ENCODE data around the gene TBCK. TPM values are rescaled to one million over a fixed set of nuclear protein-coding genes. Genes with fewer than 3 reads are reported as not detected.

TBCK gene
- total RNA-seq, 1 donor from 2014 or later = 35.7 TPM

DNA sequence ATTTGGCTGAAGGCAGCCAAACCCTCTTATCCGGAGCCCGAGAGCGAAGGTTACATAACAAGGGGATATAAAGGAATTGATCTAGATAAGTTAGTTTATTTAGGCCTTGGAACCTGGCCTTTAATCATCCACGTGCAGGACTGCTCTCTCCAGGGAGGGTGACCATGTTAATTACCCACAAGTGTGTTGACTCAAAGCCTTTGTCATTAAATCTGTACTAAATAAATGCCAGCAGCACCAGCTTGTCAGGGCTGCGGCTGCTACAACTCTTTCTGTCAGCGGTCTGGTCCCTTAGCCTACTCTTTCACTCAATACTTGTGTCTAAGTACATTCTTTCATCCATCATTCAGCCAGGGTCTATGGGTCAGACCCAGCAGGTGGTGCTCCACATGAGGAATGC is 206.1 kb downstream of the TBCK start:
- Histone ChIP-seq H3K36me3 (peaks cover 14 to 78% of the 10 kb centered on the region in 2 donors), H3K27ac (no peak overlapping the region), H3K4me1 (no peaks in the 10 kb centered on the region), H3K4me3 (no peak overlapping the region), H3K27me3 (no peaks in the 10 kb centered on the region), H3K9me3 (peaks cover 6 to 36% of the 10 kb centered on the region in 2 donors)
- DNase-seq (ENCODE audit: low spot score in 2 of 2) = no peak
- intact Hi-C loops (cut with DNase I) = no loop called here
- no peak for TF ChIP-seq CTCF (IDR thresholded peaks at IDR 0.05)

DNA sequence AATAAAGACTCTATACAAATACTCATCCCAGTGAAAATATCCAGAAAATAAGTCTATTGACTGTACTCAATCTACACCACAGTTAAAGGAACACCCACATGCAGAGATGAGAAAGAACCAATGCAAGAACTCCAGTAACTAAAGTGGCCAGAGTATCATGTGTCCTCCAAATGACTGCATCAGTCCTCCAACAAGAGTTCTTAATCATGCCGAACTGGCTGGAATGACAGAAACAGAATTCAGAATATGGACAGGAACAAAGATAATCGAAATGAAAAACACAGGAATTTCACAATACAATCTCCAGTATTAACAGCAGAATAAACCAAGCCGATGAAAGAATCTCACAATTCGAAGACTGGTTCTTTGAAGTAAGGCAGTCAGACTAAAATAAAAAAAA is 210.3 kb downstream of the TBCK start:
- no peak for TF ChIP-seq CTCF (IDR thresholded peaks at IDR 0.05)
- no peak for DNase-seq (ENCODE audit: low spot score in 2 of 2)
- Histone ChIP-seq H3K4me1 (no peaks in the 10 kb centered on the region), H3K27ac (no peak overlapping the region), H3K27me3 (no peaks in the 10 kb centered on the region), H3K9me3 (peaks cover 6 to 22% of the 10 kb centered on the region in 2 donors), H3K36me3 (peaks cover 11 to 47% of the 10 kb centered on the region in 2 donors), H3K4me3 (no peak overlapping the region)
- intact Hi-C loops (cut with DNase I) = no loop called here

DNA sequence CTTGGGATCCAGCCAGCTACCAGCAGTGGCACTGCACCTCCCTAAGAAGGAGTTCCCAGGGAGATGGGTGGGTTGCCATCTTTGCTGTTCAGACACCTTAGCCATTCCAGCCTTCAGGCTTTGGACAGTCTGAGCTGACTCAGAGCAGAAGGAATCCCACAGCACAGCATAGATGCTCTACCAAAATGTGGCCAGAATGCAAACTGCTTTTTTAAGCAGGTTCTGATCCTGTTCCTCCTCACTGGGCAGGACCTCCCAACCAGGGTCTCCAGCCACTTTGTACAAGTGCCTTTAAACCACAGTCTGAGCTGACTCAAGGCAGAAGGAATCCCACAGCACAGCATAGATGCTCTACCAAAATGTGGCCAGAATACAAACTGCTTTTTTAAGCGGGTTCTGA is 211.7 kb downstream of the TBCK start:
- H3K9me3 ChIP-seq = peaks cover 0 to 7% of the 10 kb centered on the region in 2 donors

GRCh38 chr4:106096454-106096853 is 219.6 kb downstream of the TBCK start:
- no peak for TF ChIP-seq CTCF (IDR thresholded peaks at IDR 0.05)
- intact Hi-C loops (cut with DNase I) = no loop called here
- H3K9me3 ChIP-seq = peaks cover 0 to 2% of the 10 kb centered on the region in 2 donors
- no peak overlapping the region for H3K4me3 ChIP-seq
- H3K36me3 ChIP-seq = peaks cover 18 to 19% of the 10 kb centered on the region in 2 donors
- no peaks in the 10 kb centered on the region for H3K27me3 ChIP-seq
- H3K27ac ChIP-seq = no peak overlapping the region
- no peak for DNase-seq (ENCODE audit: low spot score in 2 of 2)
- H3K4me1 ChIP-seq = no peaks in the 10 kb centered on the region

More for the DNA sequence above, 211.7 kb downstream of the TBCK start:
- Histone ChIP-seq H3K4me3 (no peak overlapping the region), H3K36me3 (peaks cover 11 to 33% of the 10 kb centered on the region in 2 donors), H3K27me3 (no peaks in the 10 kb centered on the region), H3K4me1 (no peaks in the 10 kb centered on the region), H3K27ac (no peak overlapping the region)
- TF ChIP-seq CTCF (IDR thresholded peaks at IDR 0.05) = no peak
- DNase-seq (ENCODE audit: low spot score in 2 of 2) = no peak
- intact Hi-C loops (cut with DNase I) = no loop called here

GRCh38 chr4:106095408-106095807 is 220.6 kb downstream of the TBCK start:
- peaks cover 28 to 29% of the 10 kb centered on the region in 2 donors for H3K36me3 ChIP-seq
- intact Hi-C loops (cut with DNase I) = no loop called here
- TF ChIP-seq CTCF (IDR thresholded peaks at IDR 0.05) = no peak

More at GRCh38 chr4:106095408-106095807, 220.6 kb downstream of the TBCK start:
- Histone ChIP-seq H3K27ac (no peak overlapping the region), H3K27me3 (no peaks in the 10 kb centered on the region), H3K4me1 (no peaks in the 10 kb centered on the region), H3K9me3 (peaks cover 5 to 12% of the 10 kb centered on the region in 2 donors), H3K4me3 (no peak overlapping the region)
- no peak for DNase-seq (ENCODE audit: low spot score in 2 of 2)

Measured in ascending aorta (tissue), 2 donors.